Mammary epithelial cell (primary cell): ENCODE results near the gene DDX10.

Experiments
- CTCF ChIP-seq, 2 donors: IDR thresholded peaks in 1 of 2; conservative IDR thresholded peaks in 1 of 2; 2 replicates each; pipeline ENCODE4 v1.5.1; 2011 to 2012; ENCODE audit warnings: inconsistent platforms in 2 of 2, low read length in 2 of 2, mild to moderate bottlenecking in 2 of 2, control low read depth in 1 of 2, low read depth in 1 of 2; ENCODE audit not compliant: insufficient read depth in 1 of 2; ENCODE audit errors: extremely low read depth in 1 of 2
- EZH2 ChIP-seq: IDR thresholded peaks from 2 replicates; pipeline ENCODE4 v1.6.1; 2012; ENCODE audit warnings: low read length, inconsistent platforms, borderline replicate concordance

GRCh38 chr11:108872781-108873291 lies 208.0 kb downstream of the DDX10 start:
- TF ChIP-seq CTCF (conservative IDR thresholded peaks at IDR 0.05 in 1 of 2, IDR thresholded peaks at IDR 0.05 in 1 of 2; ENCODE audit: extremely low read depth in 1 of 2, insufficient read depth in 1 of 2, low read depth in 1 of 2, low read length in 2 of 2) (no peak), EZH2 (no peak)
